GM21381 (cell line): ENCODE results near the gene HOXD9.

ENCODE experiments used
- ATAC-seq: cut with Tn5 transposase; IDR thresholded peaks from one replicate; pipeline ENCODE4 v1.9.1; 2021; ENCODE audit warnings: mild to moderate bottlenecking, moderate library complexity; ENCODE audit not compliant: unreplicated experiment

Gene HOXD9

DNA sequence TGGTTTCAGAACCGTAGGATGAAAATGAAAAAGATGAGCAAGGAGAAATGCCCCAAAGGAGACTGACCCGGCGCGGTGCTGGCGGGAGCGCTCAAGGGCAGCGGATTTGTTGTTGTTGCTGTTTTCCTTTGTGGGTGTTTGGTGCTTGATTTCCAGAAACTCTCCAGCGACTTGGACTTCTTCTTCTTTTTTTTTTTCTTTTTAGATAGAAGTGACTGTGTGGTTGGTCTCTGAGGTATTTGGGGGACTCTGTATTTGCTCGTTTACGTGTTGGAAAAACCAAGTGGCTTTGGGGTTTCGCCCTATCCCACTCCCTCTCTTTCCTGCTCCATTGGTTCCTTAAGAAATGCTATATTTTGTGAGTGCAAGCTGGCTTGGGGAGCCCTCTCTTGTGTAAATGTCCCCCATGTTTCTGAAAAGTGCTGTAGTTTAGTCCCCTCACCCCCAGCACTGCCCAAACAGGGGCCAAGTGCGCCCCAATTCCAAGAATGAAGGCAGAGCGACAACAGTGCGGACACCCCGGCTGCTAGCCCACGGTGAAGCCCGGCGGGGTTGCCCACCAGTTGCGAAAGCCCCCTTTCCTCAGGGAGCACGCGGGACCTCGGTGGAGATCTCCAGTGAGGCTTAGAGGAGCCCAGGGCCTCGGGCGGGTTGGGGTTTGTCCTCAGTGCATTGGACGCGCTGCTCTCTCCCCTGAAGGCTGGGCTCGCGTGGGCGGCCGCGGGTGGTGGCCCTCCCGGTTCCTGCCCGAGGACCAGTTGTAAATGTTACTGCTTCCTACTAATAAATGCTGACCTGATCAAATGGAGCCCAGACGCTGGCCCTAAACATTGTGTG lies 1.8 kb downstream of the HOXD9 start:
- no peak for ATAC-seq

- ATAC-seq, result no peak
Observed at GRCh38 chr2:176124947-176125771, 2.6 kb downstream of the HOXD9 start.

DNA sequence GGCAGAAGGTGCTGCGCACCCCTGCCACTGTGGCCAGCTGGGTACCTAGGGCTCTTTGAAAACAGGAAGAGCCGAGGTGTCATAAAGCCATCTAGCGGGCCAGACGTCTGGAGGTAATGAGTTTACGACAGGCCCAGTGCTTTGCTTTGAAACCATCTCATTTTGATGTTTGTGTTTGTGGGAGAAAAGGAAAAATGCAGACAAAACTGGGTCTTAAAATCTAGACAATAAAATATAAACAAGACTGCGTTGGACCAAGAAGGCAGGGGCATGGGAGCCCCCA lies 3.2 kb downstream of the HOXD9 start:
- no peak for ATAC-seq

- ATAC-seq, result no peak
Observed at GRCh38 chr2:176126929-176127773, 4.6 kb downstream of the HOXD9 start.

GRCh38 chr2:176127774-176128072 lies 5.2 kb downstream of the HOXD9 start:
- no peak for ATAC-seq

GRCh38 chr2:176128172-176128981 lies 5.9 kb downstream of the HOXD9 start:
- no peak for ATAC-seq

DNA sequence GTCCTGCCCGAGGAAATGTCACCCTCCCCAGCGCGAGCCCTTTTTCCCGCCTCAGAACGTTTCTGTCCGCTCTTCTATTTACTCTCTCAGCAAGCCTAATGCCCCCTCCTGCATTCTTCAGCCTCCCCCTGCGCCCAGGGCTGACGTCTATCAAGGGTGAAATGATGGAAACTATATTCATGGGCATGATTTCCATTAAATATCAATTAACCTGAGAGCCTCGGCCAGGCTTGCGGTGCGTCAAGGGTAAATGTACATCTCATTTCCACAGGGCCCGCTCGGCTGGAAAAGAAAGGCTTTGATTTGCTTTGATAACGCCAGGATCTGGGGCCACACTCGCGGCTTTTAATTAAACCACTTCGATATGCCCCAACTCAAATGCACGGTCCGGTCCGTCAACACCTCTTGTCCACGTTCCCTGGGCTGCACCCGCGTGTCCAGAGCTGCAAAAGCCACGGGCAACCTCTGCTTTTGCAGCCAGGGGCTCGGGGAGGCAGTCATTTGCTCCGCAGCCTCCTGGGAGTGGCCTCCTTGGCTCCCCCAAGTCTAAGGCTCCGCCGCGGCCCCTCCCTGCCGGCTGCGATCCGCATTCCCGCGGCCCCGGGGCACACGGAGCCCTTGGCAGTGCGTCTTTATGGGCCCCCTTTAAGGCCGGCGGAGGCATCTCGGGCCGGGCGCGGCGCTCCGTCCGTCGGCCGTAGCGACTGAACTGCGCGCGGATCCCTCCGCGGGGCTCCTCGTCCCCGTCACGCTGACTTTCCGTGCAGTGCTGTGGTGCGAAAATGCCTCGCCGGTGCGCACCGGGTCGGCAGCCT lies 6.7 kb downstream of the HOXD9 start, which contains the start of gene HOXD8:
HOXD8 (plus strand) TSS at position 724 of the 815 bp plus-strand sequence. CDS start 662 bp downstream, outside the sequence.
- ATAC-seq, result no peak

DNA sequence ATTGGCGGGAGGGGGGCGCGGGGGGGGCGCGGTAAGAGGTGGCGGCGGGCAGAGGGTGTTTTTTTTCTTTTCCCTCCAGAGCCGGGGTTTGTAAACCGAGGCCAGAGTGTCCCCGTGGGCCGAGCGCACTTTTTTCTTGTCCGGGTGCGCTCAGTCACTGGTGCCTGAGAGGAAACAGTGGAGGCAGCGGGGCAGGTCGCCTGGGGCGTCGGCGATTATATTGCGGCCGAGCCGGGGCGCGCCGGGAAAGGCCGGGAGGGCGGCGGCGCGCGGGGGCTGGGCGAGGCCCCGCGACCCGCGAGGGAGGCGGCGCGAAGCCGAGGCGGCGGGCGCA lies 7.3 kb downstream of the HOXD9 start:
- ATAC-seq, result no peak

- no peak for ATAC-seq
Observed at GRCh38 chr2:176130147-176130956, 7.8 kb downstream of the HOXD9 start.

GRCh38 chr2:176130957-176131847 lies 8.7 kb downstream of the HOXD9 start:
- no peak for ATAC-seq

- ATAC-seq, result no peak
Observed at GRCh38 chr2:176131848-176132158, 9.3 kb downstream of the HOXD9 start.

DNA sequence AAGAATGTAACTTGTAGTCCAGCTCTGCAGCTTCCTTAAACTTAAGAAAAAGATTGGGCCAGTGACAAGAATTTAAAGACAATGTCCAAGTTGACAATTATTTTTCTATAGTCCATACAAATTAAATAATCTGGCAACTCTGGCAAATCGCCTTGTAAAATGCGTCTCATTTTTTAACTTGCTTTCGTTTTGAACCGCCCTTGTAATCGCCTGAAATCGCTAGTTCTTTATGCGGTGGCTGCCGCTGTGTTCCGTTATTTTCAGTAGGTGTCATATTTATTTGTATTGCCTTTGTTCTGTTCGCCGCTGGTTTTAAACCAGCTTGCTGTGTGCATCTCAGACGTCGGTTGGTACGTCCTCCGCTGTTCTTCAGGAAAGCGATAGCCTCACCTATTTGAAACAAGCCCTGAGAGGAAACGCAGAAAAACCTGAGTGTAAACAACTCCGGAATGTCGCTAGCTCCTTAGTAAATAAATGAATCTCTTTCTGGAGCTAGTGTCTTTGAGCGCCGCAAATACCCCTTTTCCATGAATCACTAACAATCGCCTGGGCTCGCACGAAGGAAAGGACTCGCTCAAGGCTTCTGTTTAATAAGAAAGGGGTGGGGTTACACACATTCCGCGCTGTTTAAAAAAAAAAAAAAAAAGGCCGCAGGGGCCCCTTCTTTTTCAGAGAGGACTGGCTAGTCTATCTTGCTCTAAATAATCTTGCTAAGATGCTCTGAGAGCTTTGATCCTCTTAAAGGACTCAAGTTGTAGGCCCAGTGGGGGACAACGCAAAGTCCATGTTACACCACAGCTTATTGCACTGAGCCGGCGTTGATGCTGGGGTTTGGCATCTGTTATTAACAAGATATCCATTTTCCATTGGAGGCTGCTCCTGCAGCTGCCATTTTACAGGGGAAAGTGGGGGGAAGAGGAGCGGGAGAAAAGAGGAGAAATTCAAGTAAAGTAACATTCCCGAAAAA lies 10.0 kb downstream of the HOXD9 start:
- ATAC-seq, result no peak

GRCh38 chr2:176133389-176133788 lies 10.9 kb downstream of the HOXD9 start:
- ATAC-seq, result no peak

DNA sequence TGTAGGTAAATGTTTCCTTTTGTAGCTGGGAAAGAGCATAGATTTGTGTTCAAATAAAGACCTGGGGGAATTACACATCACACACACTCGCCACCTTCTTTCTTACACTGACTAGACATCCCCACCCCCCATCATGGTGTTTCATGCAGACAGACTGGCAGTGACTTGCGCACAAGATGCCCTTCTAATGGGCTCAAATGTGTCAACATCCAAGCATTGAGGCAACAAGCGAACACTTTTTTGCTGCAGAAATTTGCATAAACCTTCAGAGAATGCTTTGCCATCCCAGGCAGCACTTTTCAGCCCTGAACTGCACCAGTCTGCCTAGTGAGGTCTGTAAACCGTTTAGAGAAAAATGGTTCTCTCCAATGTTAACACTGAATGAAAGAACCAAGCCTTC lies 11.5 kb downstream of the HOXD9 start:
- no peak for ATAC-seq

GRCh38 chr2:176135035-176135440 lies 12.5 kb downstream of the HOXD9 start:
- ATAC-seq, result no peak

GRCh38 chr2:176136374-176137251 lies 14.1 kb downstream of the HOXD9 start:
- ATAC-seq, result no peak
